Measurements from ENCODE around the gene R3HDM2.

The R3HDM2 gene

GRCh38 chr12:57268264-57268663 is 162.6 kb downstream of the R3HDM2 start:
- Histone ChIP-seq H3K4me1 (ENCODE audit: insufficient read depth, low read length, poor library complexity, severe bottlenecking) (no peaks in the 10 kb centered on the region), H3K9me3 (ENCODE audit: insufficient read depth, low read depth, low read length) (no peaks in the 10 kb centered on the region), H3K9me2 (replicated peaks; ENCODE audit: low read depth, low read length) (no peaks in the 10 kb centered on the region), H3K4me2 (ENCODE audit: low read depth, low read length, poor library complexity, severe bottlenecking) (no peak overlapping the region), H3K36me3 (ENCODE audit: insufficient read depth, low read length) (peaks cover 44% of the 10 kb centered on the region), H4K20me1 (ENCODE audit: insufficient read depth, low read length, poor library complexity, severe bottlenecking) (no peaks in the 10 kb centered on the region), H3K4me3 (ENCODE audit: low read length, poor library complexity, severe bottlenecking) (no peak overlapping the region), H3F3A (ENCODE audit: low read depth) (no peaks in the 10 kb centered on the region), H2AFZ (ENCODE audit: low read length) (no peak overlapping the region), H3K9ac (ENCODE audit: low read depth, low read length, poor library complexity, severe bottlenecking) (no peak overlapping the region), H3K27me3 (ENCODE audit: insufficient read depth, low read length, poor library complexity, severe bottlenecking) (no peaks in the 10 kb centered on the region), H3K79me2 (ENCODE audit: insufficient read depth, low read length) (no peaks in the 10 kb centered on the region)
- no peak for TF ChIP-seq CTCF (conservative IDR thresholded peaks at IDR 0.05; ENCODE audit: low read length)

GRCh38 chr12:57266681-57267080 is 164.2 kb downstream of the R3HDM2 start:
- H3K9ac ChIP-seq (ENCODE audit: low read depth, low read length, poor library complexity, severe bottlenecking): no peak overlapping the region

GRCh38 chr12:57263096-57263495 is 167.7 kb downstream of the R3HDM2 start:
- TF ChIP-seq CTCF (conservative IDR thresholded peaks at IDR 0.05; ENCODE audit: low read length) (no peak), EZH2phosphoT487 (IDR thresholded peaks at IDR 0.05; ENCODE audit: borderline replicate concordance) (no peak)
- Histone ChIP-seq H3K4me3 (ENCODE audit: low read length, poor library complexity, severe bottlenecking) (no peak overlapping the region), H3K4me1 (ENCODE audit: insufficient read depth, low read length, poor library complexity, severe bottlenecking) (no peaks in the 10 kb centered on the region), H3K9me2 (replicated peaks; ENCODE audit: low read depth, low read length) (no peaks in the 10 kb centered on the region), H3K9ac (ENCODE audit: low read depth, low read length, poor library complexity, severe bottlenecking) (no peak overlapping the region), H2AFZ (ENCODE audit: low read length) (no peak overlapping the region), H3K79me2 (ENCODE audit: insufficient read depth, low read length) (no peaks in the 10 kb centered on the region), H3K4me2 (ENCODE audit: low read depth, low read length, poor library complexity, severe bottlenecking) (no peak overlapping the region), H4K20me1 (ENCODE audit: insufficient read depth, low read length, poor library complexity, severe bottlenecking) (no peaks in the 10 kb centered on the region), H3K36me3 (ENCODE audit: insufficient read depth, low read length) (peaks cover 26% of the 10 kb centered on the region), H3K27me3 (ENCODE audit: insufficient read depth, low read length, poor library complexity, severe bottlenecking) (no peaks in the 10 kb centered on the region), H3K9me3 (ENCODE audit: insufficient read depth, low read depth, low read length) (no peaks in the 10 kb centered on the region), H3F3A (ENCODE audit: low read depth) (no peaks in the 10 kb centered on the region)

More at GRCh38 chr12:57266681-57267080, 164.2 kb downstream of the R3HDM2 start:
- Histone ChIP-seq H3K4me3 (ENCODE audit: low read length, poor library complexity, severe bottlenecking) (no peak overlapping the region), H3K79me2 (ENCODE audit: insufficient read depth, low read length) (no peaks in the 10 kb centered on the region), H3K4me2 (ENCODE audit: low read depth, low read length, poor library complexity, severe bottlenecking) (no peak overlapping the region), H2AFZ (ENCODE audit: low read length) (no peak overlapping the region), H3K4me1 (ENCODE audit: insufficient read depth, low read length, poor library complexity, severe bottlenecking) (no peaks in the 10 kb centered on the region), H3F3A (ENCODE audit: low read depth) (no peaks in the 10 kb centered on the region), H4K20me1 (ENCODE audit: insufficient read depth, low read length, poor library complexity, severe bottlenecking) (no peaks in the 10 kb centered on the region), H3K9me3 (ENCODE audit: insufficient read depth, low read depth, low read length) (no peaks in the 10 kb centered on the region), H3K36me3 (ENCODE audit: insufficient read depth, low read length) (peaks cover 35% of the 10 kb centered on the region), H3K27me3 (ENCODE audit: insufficient read depth, low read length, poor library complexity, severe bottlenecking) (no peaks in the 10 kb centered on the region), H3K9me2 (replicated peaks; ENCODE audit: low read depth, low read length) (no peaks in the 10 kb centered on the region)
- TF ChIP-seq EZH2phosphoT487 (IDR thresholded peaks at IDR 0.05; ENCODE audit: borderline replicate concordance): no peak
- TF ChIP-seq CTCF (conservative IDR thresholded peaks at IDR 0.05; ENCODE audit: low read length): no peak
